NCI-H748 (cell line): ENCODE data around the gene NALCN.

ENCODE experiments used
- DNase-seq: peaks from one replicate; lab custom pipeline; 2025; ENCODE audit not compliant: unreplicated experiment; lab: John Stamatoyannopoulos, UW

NALCN gene

GRCh38 chr13:101036546-101036945 is 379.8 kb downstream of the NALCN start:
- no peak for DNase-seq

DNA sequence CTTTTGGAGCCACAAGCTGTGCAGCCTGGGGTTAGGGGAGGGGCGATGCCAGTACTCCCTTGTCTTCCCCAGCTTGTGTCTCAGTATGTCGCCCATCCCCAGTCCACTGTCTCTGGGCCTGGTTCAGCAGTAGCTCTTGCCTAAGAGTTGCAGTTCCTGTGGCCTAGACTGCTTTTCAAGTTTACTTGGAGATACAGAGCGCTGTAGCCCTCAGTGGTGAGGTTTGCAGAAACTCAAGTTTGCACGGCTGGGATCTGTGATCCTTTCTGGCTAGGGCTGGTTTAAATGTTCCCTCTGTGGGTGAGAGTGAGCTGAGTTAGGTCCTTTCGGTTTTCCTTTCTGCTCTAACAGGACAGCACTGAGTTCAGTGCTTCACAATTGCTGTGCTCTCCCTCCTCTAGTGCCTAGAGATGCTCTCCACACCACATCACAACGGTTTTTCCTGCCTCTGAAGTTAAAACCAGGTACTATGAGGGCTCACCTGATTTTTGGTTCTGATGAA is 381.1 kb downstream of the NALCN start:
- no peak for DNase-seq

GRCh38 chr13:101026736-101027398 is 389.4 kb downstream of the NALCN start:
- DNase-seq, result no peak

GRCh38 chr13:101026328-101026727 is 390.0 kb downstream of the NALCN start:
- no peak for DNase-seq

- DNase-seq, result peak; percentile 28
Measured at GRCh38 chr13:101025925-101026324, 390.4 kb downstream of the NALCN start.

GRCh38 chr13:101025519-101025918 is 390.8 kb downstream of the NALCN start:
- DNase-seq, result peak; percentile 25

DNA sequence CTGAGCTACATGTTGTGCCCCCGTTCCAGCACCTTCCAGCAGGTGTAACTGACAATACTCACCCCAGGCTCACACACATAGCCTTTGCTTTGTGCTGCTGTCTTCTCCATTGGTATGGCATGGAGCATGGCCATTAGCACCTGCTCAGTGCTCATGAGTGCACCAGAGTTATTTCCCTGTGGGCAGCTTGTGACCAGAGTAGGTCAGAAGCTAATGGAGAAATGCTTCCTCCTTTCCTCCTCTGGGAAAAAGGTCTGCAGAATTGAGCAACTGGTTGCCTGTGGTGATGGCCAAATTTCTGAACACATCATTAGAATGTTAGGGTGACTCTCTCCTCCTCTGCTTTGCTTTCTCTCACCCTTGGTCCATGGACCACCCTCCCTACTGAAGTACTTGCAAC is 397.2 kb downstream of the NALCN start:
- no peak for DNase-seq

DNA sequence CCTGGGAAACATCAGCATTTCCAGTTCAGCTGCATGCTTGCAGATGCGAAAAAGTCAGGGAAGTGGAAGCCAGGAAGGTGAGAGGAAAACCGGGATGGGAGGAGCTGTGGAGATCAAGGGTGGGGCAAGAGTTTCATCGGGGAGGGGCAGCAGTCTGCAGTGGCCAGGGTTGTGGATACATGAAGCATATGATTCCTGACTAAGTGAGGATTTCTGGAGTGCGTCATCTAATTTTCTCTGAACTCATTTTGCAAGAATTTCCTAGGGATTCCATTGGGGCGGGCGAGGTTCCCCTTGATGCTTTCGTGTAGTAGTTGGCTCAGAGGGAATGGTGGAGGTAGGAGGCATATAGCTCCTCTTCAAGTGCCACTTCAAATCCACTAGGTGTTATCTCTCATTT is 397.6 kb downstream of the NALCN start:
- DNase-seq, result no peak

DNA sequence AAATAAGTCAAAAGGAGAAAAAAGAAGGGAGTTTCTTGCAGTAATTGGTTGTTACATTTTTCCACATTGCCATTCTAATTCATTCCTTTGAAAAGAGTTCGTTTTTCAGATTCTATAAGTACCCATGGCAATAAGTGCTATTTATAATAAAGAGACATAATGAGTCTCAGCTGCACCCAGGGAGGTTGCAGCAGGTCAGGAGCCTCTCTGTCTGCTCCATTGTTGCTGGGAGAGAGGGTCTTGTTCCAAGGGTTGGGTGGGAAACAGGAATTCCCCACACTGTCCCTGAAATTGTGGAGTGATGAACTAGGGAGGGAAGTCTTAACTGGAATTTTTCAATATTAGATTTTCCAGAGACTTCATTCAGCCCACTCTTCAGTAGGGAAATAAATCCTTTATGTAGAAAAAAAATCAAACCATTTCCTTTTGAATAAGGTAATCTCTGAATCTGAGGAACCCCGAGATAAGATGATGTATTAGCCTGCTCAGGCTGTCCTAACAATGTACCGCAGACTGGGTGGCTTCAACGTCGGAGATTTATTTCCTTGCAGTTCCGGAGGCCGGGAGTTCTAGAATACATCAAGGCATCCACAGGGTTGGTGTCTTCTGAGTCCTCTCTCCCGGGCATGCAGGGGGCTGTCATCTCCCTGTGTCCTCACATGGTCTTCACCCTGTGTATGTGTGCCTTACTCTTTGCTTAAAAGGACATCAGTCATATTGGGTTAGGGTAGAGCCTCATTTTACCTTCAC is 399.0 kb downstream of the NALCN start:
- peak; percentile 5 for DNase-seq

DNA sequence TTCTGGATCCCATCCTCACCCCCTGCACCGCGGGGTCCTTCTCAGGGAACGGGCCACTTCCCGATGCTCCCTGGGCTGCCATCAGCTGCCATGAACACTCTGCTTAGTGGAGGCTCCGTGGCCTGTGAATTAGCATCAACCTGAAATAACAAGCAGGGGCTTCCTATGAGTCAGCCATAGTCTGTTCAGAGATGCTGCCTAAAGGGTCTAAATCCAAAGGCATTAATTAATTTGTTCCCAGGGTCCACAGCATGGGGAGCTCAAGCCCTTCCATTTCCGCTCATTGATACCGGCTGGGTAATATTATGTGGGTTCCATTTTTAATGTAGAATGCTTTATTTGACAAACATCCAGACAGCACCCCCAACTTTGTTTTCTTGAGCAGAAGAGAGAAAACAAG is 399.8 kb downstream of the NALCN start:
- DNase-seq, result no peak

DNA sequence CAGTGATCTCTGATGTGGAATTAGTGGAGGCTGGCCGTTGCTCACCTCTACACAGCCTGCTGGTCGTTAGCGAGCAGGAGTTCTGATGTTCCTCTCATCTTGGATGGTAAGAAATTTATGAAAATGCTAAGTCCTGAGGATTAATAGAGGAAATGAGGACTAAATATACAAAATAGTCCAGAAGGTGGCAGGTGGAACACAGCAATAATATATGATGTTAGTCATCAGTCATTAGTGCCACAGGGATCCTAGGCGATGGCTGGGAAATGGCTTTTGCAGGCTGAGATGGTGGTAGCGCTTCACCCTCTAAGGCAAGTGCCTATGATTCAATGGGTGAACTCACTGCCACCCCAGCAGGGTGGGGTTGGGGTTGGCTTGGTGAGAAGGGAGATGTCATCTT is 403.1 kb downstream of the NALCN start:
- no peak for DNase-seq

DNA sequence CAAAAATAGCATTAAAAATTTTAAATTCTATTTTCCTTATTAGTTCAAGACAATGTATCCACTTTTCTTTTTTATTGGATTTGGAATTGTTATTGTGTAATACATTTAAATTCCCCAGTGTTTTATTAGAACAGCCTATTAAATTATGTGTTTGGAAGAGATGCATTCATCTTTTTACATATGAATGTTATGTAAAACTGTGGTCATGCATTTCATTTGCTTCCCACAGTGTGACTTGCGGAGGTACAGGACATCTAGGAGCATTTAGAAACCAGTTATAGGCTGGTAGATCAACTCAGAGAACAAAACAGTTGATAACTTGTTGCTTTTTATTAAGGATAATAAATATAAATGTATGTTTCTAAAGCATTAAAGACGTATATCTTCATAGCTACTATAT is 406.2 kb downstream of the NALCN start:
- no peak for DNase-seq

- DNase-seq, result no peak
Measured at GRCh38 chr13:101007245-101007644, 409.1 kb downstream of the NALCN start.
